ENCODE results near the gene DNAJA3.
"Not testable (repeated sequence)": the region's sequence is repeated elsewhere in the genome, so short reads cannot be mapped to it uniquely, and the experiment has no call there.

DNAJA3 gene

DNA sequence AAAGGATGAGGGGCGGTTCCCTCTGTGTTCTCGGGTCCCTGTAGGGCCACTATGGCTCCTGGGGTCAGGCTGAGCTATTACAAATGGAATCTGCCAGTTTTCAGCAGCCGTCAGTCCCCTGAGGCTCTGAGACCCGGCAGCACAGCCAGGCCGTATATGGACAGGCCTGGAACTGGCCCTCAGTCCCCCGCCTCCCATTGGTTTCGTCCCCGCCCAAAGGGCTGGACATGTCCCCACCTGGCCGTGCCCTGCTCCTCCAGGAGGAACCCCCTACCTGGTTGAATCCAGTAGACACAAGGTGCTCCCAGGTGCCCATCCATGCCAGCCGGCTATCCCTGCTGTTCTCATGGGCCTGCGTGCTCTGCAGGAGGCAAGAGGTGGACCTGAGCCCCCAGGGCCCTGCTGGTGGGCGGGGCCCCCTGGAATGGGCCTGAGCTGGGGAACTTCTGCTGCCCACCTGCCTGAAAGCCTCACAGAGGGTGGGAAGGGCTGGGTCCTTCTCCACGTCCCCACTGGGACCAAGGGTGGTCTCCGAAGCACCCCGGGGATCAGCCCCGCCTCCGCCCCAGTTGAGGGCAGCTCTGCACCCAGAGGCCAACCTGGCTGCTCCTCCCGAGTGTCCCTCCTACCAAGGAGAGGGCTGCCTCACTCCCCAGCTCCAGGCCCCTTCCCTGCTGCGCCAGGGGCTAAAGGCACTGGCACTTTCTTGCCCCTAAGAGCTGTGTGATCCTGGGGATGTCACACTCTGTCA, 37.2 kb upstream of the DNAJA3 start:
- DNase-seq, result no peak

- no peak for DNase-seq
These were observed 36.4 kb upstream of the DNAJA3 start for GRCh38 chr16:4389051-4389955.

DNA sequence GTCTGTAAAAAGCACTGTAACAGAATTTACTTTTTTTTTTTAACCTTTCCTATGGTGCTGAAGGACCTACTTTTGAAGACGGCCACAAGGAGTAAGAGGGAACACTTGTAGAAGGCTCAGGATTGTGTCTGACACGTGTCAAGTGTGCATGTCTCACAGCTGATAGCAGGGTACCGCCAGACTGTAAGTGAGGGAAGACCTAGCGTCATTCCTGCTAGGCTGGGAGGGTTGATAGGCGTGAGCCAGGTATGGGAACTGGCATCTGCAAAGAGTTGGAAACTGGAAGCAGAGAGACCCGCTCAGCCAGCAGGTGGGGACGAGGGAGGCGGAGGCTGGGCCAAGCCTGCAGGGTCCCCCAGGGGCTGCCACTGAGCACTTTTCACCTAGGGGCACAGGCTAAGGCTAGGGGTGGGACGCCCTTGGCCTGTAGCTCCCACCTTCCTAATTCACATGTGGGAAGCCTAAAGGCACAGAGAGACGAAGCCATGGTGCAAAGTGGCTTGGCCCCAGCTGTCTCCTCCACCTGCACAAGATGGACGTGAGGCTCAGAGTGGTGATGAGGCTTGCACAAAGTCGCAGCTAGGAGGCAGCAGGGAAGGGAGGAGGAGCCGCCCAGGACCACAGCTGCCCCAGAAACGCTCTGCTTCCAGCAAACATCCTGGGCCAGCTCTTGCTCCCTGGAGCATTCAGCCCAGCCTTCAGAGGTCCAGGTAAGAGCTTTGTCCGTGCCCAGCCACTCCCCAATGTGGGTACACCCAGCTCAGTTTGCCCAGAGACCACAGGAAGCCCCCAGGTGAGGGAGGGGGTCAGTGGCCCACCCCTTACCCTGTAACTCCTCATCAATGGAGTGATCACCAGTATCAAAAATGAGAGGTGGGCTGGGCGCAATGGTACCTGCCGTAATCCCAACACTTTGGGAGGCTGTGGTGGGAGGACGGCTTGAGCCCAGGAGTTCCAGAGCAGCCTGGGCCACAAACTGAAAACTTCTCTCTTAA, 35.1 kb upstream of the DNAJA3 start:
- DNase-seq, result no peak

- no peak for DNase-seq
These were observed 33.9 kb upstream of the DNAJA3 start for GRCh38 chr16:4391631-4392381.

DNA sequence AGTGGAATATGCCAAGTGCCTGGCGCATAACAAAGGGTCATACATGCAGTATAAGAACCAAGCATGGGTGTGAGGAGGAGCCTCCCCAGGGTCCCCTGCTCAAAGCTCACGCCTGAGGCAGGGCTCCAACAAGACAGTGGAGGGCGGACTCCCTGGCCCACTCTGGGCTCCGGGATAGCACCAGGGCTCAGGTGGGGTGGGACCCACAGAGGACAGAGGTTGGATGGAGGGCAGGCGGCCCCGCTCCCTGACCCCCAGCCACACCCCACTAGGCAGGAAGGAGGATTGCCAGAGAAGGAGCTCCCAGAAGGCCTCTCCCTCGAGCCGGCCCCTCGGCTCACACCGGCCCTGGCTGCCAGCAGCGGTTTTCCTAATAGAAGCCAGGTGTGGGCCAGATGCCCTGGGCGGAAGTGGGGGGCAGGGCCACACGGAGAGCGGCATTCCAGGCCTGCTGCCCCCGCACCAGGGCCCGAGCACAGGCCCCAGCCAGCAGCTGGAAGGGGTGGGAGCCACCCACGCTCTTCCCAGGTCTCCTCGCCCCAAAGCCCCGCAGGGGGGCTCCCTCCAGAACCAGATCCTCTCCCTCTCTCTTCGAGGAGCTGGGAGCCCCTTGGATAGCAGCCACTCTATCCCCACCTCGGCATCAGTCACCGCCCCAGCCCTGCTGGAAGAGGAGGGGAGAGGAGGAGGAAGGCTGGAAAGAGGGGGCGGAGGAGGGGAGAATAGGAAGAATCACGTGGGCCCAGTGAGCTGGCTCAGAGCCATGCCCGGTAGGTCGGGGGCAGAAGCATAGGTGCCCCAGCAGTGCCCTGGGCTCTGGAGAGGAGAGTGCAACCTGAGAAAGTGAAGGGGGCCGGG, 33.1 kb upstream of the DNAJA3 start:
- peak; percentile 61 for DNase-seq

GRCh38 chr16:4393240-4393600, 32.4 kb upstream of the DNAJA3 start:
- DNase-seq, result no peak

- DNase-seq, result not testable (repeated sequence)
These were observed 31.8 kb upstream of the DNAJA3 start for GRCh38 chr16:4393850-4394249.

- no peak for DNase-seq
These were observed 30.5 kb upstream of the DNAJA3 start for GRCh38 chr16:4395055-4395726.

GRCh38 chr16:4399001-4399730, 26.5 kb upstream of the DNAJA3 start:
- no peak for DNase-seq

- no peak for DNase-seq
These were observed 24.6 kb upstream of the DNAJA3 start for GRCh38 chr16:4401094-4401501.

GRCh38 chr16:4401510-4401909, 24.2 kb upstream of the DNAJA3 start:
- no peak for DNase-seq

DNA sequence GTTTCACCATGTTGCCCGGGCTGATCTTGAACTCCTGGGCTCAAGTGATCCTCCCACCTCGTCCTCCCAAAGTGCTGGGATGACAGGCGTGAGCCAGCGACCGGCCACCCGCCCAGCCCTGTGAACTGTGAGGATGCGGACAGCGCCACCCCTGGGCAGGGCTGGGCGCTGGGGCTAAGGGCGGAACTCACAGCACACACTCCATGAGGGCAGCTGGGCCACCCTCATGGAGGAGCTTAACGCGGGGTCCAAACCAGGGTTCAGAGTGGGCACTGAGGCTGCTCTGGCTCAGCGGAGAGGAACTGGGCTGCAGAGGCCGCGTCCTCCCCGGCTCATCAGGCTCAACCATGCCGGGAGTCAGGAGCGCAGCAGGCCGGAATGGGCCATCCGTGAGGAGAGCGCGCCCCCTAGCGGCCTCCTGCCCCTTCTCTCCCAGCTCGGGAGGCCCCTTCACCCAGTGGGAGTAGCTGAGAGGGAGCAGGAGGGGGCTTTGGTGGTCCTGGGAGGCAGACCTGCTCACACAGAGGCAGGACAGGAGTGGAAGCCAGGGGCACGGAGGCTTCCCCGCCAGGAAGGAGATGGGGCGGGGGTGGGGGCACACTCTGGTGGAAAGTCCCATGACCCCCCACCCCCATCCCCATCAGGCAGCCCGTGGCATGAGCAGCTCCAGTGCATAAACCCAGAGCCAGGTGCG, 23.1 kb upstream of the DNAJA3 start:
- DNase-seq, result peak; percentile 61

DNA sequence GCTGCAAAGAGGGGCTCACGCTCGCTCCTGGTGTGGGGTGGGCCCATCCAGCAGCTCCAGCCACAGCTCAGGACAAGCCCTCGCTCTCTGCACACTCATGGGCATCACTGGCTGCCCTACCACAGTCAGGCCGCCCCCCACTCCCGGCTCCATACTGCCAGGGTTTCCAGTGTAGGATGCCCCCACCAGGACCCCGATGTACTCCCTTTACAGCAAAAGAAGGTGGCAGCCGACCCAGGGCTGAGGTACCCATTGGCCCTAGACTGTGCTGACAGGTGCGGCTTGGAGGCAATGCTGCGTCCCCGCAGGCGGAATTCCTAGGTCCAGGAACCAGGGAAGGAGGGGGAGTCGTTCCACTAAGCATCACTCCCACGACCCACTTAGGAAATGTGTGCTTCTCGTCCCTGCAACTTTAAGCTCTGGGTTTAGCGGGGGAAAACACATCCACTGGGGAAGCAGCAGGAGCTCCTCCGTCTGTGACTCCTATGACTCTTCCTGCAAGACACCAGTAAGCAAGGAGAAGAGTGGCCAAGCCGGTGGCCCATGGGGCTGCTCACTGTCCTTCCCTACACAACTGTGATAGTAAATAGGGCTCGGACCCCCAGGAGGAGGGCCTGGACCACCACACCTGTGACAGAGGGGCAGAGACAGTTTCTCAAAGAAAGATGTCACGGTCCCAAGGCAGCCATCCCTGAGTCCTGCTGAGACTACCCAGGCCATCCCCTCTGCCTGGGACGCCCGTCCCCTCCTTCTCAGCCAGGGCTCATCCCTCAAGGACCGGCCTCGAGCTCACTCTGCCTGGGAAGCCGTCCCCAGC, 22.3 kb upstream of the DNAJA3 start:
- no peak for DNase-seq

DNA sequence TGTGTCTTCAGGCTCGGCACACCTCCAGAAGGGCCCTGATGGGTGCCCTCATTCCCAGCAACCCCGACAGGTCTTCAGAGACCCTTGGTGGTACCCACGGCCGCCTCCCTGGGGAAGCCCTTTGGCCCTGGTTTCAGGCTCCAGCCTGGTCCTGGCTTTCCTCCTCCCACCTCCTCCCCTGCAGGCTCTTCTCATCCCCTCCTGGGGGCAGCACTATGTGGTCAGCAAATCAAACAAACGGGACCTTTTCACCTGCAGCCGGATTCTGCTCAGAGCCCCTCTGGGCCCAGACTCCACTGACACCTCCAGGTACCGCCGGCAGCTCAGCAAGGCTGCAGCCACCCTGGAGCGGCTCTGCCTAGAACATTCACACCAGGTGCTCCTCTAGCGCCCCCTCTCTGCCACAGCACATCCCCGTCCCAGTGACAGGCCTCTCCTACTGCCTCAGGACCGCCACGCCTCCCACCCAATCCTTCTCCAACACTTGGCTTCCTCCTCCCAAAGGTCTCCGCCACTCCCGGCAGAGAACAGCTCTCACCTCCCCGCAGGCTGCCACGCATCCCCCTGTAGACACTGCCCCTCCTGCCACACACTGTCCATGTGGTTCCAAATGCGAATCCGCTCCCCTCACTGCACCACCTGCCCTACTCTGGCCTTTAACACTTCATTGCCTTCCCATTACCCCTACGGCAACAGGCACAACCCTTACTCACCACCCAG, 21.3 kb upstream of the DNAJA3 start:
- DNase-seq, result peak; percentile 10

GRCh38 chr16:4404967-4405696, 20.5 kb upstream of the DNAJA3 start:
- no peak for DNase-seq

GRCh38 chr16:4407543-4408322, 17.9 kb upstream of the DNAJA3 start:
- peak; percentile 43 for DNase-seq
